ENCODE measurements around the gene RRM1.

Gene RRM1

GRCh38 chr11:4183410-4184057 lies 88.9 kb downstream of the RRM1 start:
- DNase-seq (ENCODE audit: low read depth, low spot score) = no peak
- no peak overlapping the region for H3K9ac ChIP-seq (ENCODE audit: insufficient read length)
- H3K27ac ChIP-seq = no peak overlapping the region
- no peaks in the 10 kb centered on the region for H3K36me3 ChIP-seq (ENCODE audit: insufficient read depth, low read length)
- TF ChIP-seq POLR2AphosphoS5 (IDR thresholded peaks at IDR 0.05; ENCODE audit: borderline replicate concordance, low read depth, low read length) (no peak), FOXP2 (optimal IDR thresholded peaks at IDR 0.05; ENCODE audit: control extremely low read depth, extremely low read length, insufficient read depth) (no peak), EZH2 (IDR thresholded peaks at IDR 0.05) (no peak)
- H3K9me3 ChIP-seq (ENCODE audit: low read depth, low read length) = no peaks in the 10 kb centered on the region
- H3K4me3 ChIP-seq = no peak overlapping the region

GRCh38 chr11:4184163-4184916 lies 89.7 kb downstream of the RRM1 start:
- Histone ChIP-seq H3K9me3 (ENCODE audit: low read depth, low read length) (no peaks in the 10 kb centered on the region), H3K36me3 (ENCODE audit: insufficient read depth, low read length) (no peaks in the 10 kb centered on the region), H3K27ac (no peak overlapping the region), H3K9ac (ENCODE audit: insufficient read length) (no peak overlapping the region), H3K4me3 (no peak overlapping the region)
- no peak for DNase-seq (ENCODE audit: low read depth, low spot score)
- TF ChIP-seq FOXP2 (optimal IDR thresholded peaks at IDR 0.05; ENCODE audit: control extremely low read depth, extremely low read length, insufficient read depth) (no peak), EZH2 (IDR thresholded peaks at IDR 0.05) (no peak), POLR2AphosphoS5 (IDR thresholded peaks at IDR 0.05; ENCODE audit: borderline replicate concordance, low read depth, low read length) (no peak)

- TF ChIP-seq EZH2 (IDR thresholded peaks at IDR 0.05) (no peak), POLR2AphosphoS5 (IDR thresholded peaks at IDR 0.05; ENCODE audit: borderline replicate concordance, low read depth, low read length) (no peak), FOXP2 (optimal IDR thresholded peaks at IDR 0.05; ENCODE audit: control extremely low read depth, extremely low read length, insufficient read depth) (no peak)
- Histone ChIP-seq H3K27ac (no peak overlapping the region), H3K4me3 (no peak overlapping the region), H3K9me3 (ENCODE audit: low read depth, low read length) (no peaks in the 10 kb centered on the region), H3K36me3 (ENCODE audit: insufficient read depth, low read length) (no peaks in the 10 kb centered on the region), H3K9ac (ENCODE audit: insufficient read length) (no peak overlapping the region)
- no peak for DNase-seq (ENCODE audit: low read depth, low spot score)
Measured at GRCh38 chr11:4185561-4185960, 91.0 kb downstream of the RRM1 start.

GRCh38 chr11:4186464-4187054 lies 92.0 kb downstream of the RRM1 start:
- Histone ChIP-seq H3K9ac (ENCODE audit: insufficient read length) (no peak overlapping the region), H3K4me3 (peak overlapping the region; percentile 83), H3K36me3 (ENCODE audit: insufficient read depth, low read length) (no peaks in the 10 kb centered on the region), H3K27ac (no peak overlapping the region), H3K9me3 (ENCODE audit: low read depth, low read length) (no peaks in the 10 kb centered on the region)
- DNase-seq (ENCODE audit: low read depth, low spot score) = no peak
- TF ChIP-seq POLR2AphosphoS5 (IDR thresholded peaks at IDR 0.05; ENCODE audit: borderline replicate concordance, low read depth, low read length) = no peak
- no peak for TF ChIP-seq EZH2 (IDR thresholded peaks at IDR 0.05)
- TF ChIP-seq FOXP2 (optimal IDR thresholded peaks at IDR 0.05; ENCODE audit: control extremely low read depth, extremely low read length, insufficient read depth) = no peak

- Histone ChIP-seq H3K9me3 (ENCODE audit: low read depth, low read length) (no peaks in the 10 kb centered on the region), H3K36me3 (ENCODE audit: insufficient read depth, low read length) (no peaks in the 10 kb centered on the region), H3K4me3 (peak overlapping the region; percentile 83), H3K27ac (no peak overlapping the region), H3K9ac (ENCODE audit: insufficient read length) (peak overlapping the region; percentile 55)
- DNase-seq (ENCODE audit: low read depth, low spot score) = no peak
- no peak for TF ChIP-seq FOXP2 (optimal IDR thresholded peaks at IDR 0.05; ENCODE audit: control extremely low read depth, extremely low read length, insufficient read depth)
- TF ChIP-seq EZH2 (IDR thresholded peaks at IDR 0.05) = no peak
- no peak for TF ChIP-seq POLR2AphosphoS5 (IDR thresholded peaks at IDR 0.05; ENCODE audit: borderline replicate concordance, low read depth, low read length)
Measured at GRCh38 chr11:4187055-4187988, 92.7 kb downstream of the RRM1 start.

Data from SK-N-MC (cell line).